ENCODE results near the gene FBXO41. TPM values are rescaled to one million over a fixed set of nuclear protein-coding genes. Genes with fewer than 3 reads are reported as not detected.

Gene FBXO41

DNA sequence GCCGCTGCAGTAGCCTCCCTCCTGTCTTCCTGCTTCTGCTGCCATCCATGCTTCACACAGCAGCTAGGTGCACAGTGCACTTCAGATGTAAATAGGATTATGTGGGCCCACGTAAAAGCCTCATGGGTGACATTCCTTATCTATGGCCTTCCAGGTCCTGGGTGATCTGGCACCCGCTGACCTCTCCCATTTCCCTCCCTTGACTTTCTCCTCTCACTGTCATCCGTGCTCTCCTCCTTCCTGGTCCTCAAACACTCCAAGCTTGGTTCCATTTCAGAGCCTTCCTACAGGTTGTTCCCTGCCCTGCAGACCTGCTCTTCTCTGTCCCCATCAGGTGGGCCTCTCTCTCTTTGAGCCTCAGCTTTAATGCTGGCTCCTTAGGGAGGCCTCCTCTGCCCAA lies 74.3 kb downstream of the FBXO41 start:
- Histone ChIP-seq H2BK15ac (replicated peaks; ENCODE audit: low read depth) (no peak overlapping the region), H2BK5ac (ENCODE audit: low read length) (no peak overlapping the region), H4K5ac (ENCODE audit: low read length) (no peak overlapping the region), H3K18ac (ENCODE audit: low read length) (no peak overlapping the region), H2BK120ac (ENCODE audit: low read depth, low read length) (no peak overlapping the region), H3K79me1 (ENCODE audit: low read length) (no peaks in the 10 kb centered on the region), H3K4me3 (ENCODE audit: low read length) (no peak overlapping the region), H3K27me3 (ENCODE audit: insufficient read depth, low read length, poor library complexity) (no peaks in the 10 kb centered on the region), H3K4me1 (ENCODE audit: control insufficient read depth, low read depth, low read length) (no peaks in the 10 kb centered on the region), H3K27ac (ENCODE audit: low read depth, low read length) (no peak overlapping the region), H3K4ac (ENCODE audit: low read depth, low read length) (no peak overlapping the region), H3K4me2 (ENCODE audit: low read length) (no peak overlapping the region), H3K36me3 (ENCODE audit: control insufficient read depth, insufficient read depth, low read length) (no peaks in the 10 kb centered on the region), H3K79me2 (ENCODE audit: control insufficient read depth, insufficient read depth, low read length) (peaks cover 4% of the 10 kb centered on the region), H3K56ac (ENCODE audit: low read length) (no peak overlapping the region), H3K9ac (ENCODE audit: low read length) (no peak overlapping the region), H4K8ac (ENCODE audit: low read depth, low read length) (no peak overlapping the region), H3K23ac (ENCODE audit: low read length) (no peak overlapping the region), H2AK5ac (ENCODE audit: low read length) (no peak overlapping the region)
- DNase-seq, result no peak
- no CpG with 5 or more reads among the region's 4 CpGs for WGBS (ENCODE audit: extremely low coverage, insufficient coverage, low lambda C conversion rate)

DNA sequence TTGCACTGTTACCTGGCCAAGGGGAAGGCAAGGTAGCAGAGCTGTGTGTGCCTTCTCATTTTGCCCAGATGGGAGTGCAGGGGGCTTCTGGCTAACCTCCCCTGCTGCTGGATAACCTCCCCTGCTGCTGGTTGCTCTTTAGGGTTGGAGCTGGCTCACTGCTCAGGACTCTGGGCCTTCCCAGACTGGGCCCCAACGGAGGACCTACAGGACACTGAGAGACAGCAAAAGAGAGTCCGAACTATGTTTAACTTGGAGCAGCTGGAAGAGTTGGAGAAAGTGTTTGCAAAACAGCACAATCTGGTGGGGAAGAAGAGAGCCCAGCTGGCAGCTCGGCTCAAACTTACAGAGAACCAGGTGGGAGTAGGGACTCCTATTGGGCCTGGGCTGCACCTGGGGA lies 76.0 kb downstream of the FBXO41 start:
- Histone ChIP-seq H3K9ac (ENCODE audit: low read length) (no peak overlapping the region), H3K27me3 (ENCODE audit: insufficient read depth, low read length, poor library complexity) (peaks cover 1% of the 10 kb centered on the region), H2BK15ac (replicated peaks; ENCODE audit: low read depth) (no peak overlapping the region)

DNA sequence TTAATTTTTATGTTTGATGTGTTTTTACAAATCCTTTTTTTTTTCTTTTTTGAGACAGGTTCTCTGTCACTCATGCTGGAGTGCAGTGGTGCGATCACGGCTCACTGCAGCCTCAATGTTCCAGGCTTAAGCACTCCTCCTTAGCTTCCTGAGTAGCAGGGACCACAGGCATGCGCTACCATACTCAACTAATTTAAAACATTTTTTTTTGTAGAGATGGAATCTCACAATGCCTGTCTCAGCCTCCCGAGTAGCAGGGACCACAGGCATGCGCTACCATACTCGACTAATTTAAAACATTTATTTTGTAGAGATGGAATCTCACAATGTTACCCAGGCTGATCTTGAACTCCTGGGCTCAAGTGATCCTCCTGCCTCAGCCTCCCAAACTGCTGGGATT lies 78.7 kb downstream of the FBXO41 start:
- Histone ChIP-seq H3K18ac (ENCODE audit: low read length) (no peak overlapping the region), H4K5ac (ENCODE audit: low read length) (no peak overlapping the region), H2BK5ac (ENCODE audit: low read length) (no peak overlapping the region), H2BK15ac (replicated peaks; ENCODE audit: low read depth) (no peak overlapping the region), H4K8ac (ENCODE audit: low read depth, low read length) (no peak overlapping the region), H3K79me2 (ENCODE audit: control insufficient read depth, insufficient read depth, low read length) (no peaks in the 10 kb centered on the region), H3K23ac (ENCODE audit: low read length) (no peak overlapping the region), H3K9ac (ENCODE audit: low read length) (no peak overlapping the region), H2BK120ac (ENCODE audit: low read depth, low read length) (no peak overlapping the region), H3K4ac (ENCODE audit: low read depth, low read length) (no peak overlapping the region), H2AK5ac (ENCODE audit: low read length) (no peak overlapping the region), H3K4me3 (ENCODE audit: low read length) (no peak overlapping the region), H3K27me3 (ENCODE audit: insufficient read depth, low read length, poor library complexity) (peaks cover 7% of the 10 kb centered on the region), H3K56ac (ENCODE audit: low read length) (no peak overlapping the region), H3K36me3 (ENCODE audit: control insufficient read depth, insufficient read depth, low read length) (no peaks in the 10 kb centered on the region), H3K4me2 (ENCODE audit: low read length) (no peak overlapping the region), H3K27ac (ENCODE audit: low read depth, low read length) (no peak overlapping the region), H3K4me1 (ENCODE audit: control insufficient read depth, low read depth, low read length) (no peaks in the 10 kb centered on the region), H3K79me1 (ENCODE audit: low read length) (no peaks in the 10 kb centered on the region)
- no peak for DNase-seq
- no CpG with 5 or more reads among the region's 6 CpGs for WGBS (ENCODE audit: extremely low coverage, insufficient coverage, low lambda C conversion rate)

More for the DNA sequence above, 76.0 kb downstream of the FBXO41 start:
- Histone ChIP-seq H3K23ac (ENCODE audit: low read length) (no peak overlapping the region), H3K79me1 (ENCODE audit: low read length) (no peaks in the 10 kb centered on the region), H3K4me1 (ENCODE audit: control insufficient read depth, low read depth, low read length) (no peaks in the 10 kb centered on the region), H3K79me2 (ENCODE audit: control insufficient read depth, insufficient read depth, low read length) (no peaks in the 10 kb centered on the region), H3K4ac (ENCODE audit: low read depth, low read length) (no peak overlapping the region), H3K18ac (ENCODE audit: low read length) (no peak overlapping the region), H4K8ac (ENCODE audit: low read depth, low read length) (no peak overlapping the region), H3K4me3 (ENCODE audit: low read length) (no peak overlapping the region), H3K27ac (ENCODE audit: low read depth, low read length) (no peak overlapping the region), H2BK120ac (ENCODE audit: low read depth, low read length) (no peak overlapping the region), H3K56ac (ENCODE audit: low read length) (no peak overlapping the region), H2BK5ac (ENCODE audit: low read length) (no peak overlapping the region), H3K36me3 (ENCODE audit: control insufficient read depth, insufficient read depth, low read length) (no peaks in the 10 kb centered on the region), H3K4me2 (ENCODE audit: low read length) (no peak overlapping the region), H2AK5ac (ENCODE audit: low read length) (no peak overlapping the region), H4K5ac (ENCODE audit: low read length) (no peak overlapping the region)
- no peak for DNase-seq
- WGBS (ENCODE audit: extremely low coverage, insufficient coverage, low lambda C conversion rate), result no CpG with 5 or more reads among the region's 3 CpGs

Small RNA genes within 50 kb of the gene (small RNA-seq; reads per million reads assigned to genes)
- not detected for gene RNU6-111P (ENCODE audit: insufficient read depth)

Data from mesendoderm (in vitro differentiated cells).